Measurements from ENCODE around the gene D2HGDH. TPM values are rescaled to one million over a fixed set of nuclear protein-coding genes. Genes with fewer than 3 reads are reported as not detected.

Gene D2HGDH
- 11.9 TPM for total RNA-seq

DNA sequence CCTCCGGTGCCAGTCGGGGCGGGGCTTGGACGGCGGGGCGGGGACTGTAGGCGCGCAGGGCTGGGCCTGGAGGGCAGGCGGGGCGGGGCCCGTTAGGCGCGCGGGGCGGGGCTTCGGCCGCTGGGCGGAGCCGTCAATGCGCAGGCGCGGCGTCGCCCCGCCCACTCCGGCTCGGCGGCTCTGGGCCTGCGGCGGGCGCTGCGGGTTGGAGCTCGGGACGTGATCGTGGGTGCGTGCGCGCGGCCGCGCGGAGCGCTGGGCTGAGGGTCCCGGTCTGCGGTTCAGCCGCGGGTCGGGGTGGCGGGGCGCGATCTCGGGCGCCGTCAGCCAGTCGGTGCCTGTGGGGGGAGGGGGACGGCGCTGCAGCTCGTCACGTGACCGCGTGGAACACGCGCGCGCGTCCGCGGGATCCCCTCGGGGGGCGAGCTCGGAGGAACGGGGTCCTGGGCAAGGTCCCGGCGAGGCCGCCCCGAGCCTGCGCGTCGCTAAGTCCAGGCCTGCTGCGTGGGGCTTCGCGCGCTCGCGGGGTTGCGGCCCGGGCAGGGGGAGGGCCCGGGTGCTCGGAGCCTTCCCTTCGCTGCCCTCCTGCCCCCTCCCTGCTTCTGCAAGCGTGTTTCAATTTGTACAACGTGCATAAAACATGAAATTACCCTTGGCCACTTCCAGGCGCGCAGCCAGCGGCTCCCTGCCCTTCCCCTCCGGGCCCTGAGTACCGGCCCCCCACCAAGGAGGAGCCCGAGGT lies at the start of gene D2HGDH:
TSS of gene D2HGDH (plus strand) at position 164 of the 742 bp plus-strand sequence. CDS start 595 bp downstream, outside the sequence.

GRCh38 chr2:241686650-241687425 lies 47.6 kb upstream of the D2HGDH start, which contains the start of gene DTYMK:
Gene DTYMK, minus strand, starts transcription at chr2:241686815. Its CDS starts 32 bp downstream, at chr2:241686783.

GRCh38 chr2:241701399-241702154 lies 32.9 kb upstream of the D2HGDH start, which contains the start of gene ING5:
Gene ING5, plus strand, starts transcription at chr2:241702039. Its CDS starts 27 bp downstream, at chr2:241702066.

GRCh38 chr2:241776336-241777169 lies 42.1 kb downstream of the D2HGDH start, which contains the start of gene GAL3ST2:
Gene GAL3ST2, plus strand, starts transcription at chr2:241776822. Its CDS starts 134 bp downstream, at chr2:241776956.

DNA sequence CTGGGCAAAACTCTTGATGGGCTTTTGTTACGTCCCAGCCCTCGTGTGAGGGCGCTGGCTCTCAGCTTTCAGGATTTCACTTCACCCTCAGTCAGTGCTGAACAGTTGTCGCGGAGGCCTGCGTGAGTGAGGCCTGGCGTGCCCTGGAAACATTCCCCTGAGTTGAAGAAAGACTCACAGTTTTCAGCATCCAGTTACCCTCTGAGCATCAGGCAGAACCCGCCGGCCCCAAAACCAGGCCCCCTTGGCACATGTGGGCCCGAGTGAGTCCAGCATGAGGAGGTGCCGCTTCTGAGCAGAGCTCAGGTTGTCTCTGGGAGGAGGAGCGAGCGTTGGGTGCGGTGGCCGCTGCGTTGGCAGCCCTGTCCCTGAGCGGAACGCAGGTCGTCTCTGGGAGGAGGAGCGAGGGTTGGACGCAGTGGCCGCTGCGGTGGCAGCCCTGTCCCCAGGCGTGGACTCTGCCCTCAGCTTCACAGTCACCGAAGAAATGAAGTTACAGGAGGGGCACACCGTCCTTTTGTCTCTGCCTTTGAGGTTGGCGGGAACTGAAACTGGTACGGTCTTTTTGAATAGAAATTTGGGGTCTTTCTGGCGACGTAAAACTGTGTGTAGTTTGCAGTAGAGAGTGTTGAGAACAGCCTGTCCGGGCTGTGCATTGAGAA lies 74.4 kb downstream of the D2HGDH start, which contains the start of gene NEU4:
TSS of gene NEU4 (plus strand) at position 473 of the 662 bp plus-strand sequence. CDS start 5,292 bp downstream, outside the sequence.

Other genes with a start within 250 kb of the D2HGDH start
- 209 TPM for gene STK25, start 226.0 kb upstream of the D2HGDH start, total RNA-seq
- 19.4 TPM for gene BOK, start 175.9 kb upstream of the D2HGDH start, total RNA-seq
- 22.2 TPM for gene THAP4, start 97.5 kb upstream of the D2HGDH start, total RNA-seq
- gene ATG4B, start 96.9 kb upstream of the D2HGDH start, total RNA-seq = 72.6 TPM
- gene DTYMK, start 47.8 kb upstream of the D2HGDH start, total RNA-seq = 14.1 TPM
- gene ING5, start 32.6 kb upstream of the D2HGDH start, total RNA-seq = 47.9 TPM
- gene GAL3ST2, start 42.2 kb downstream of the D2HGDH start, total RNA-seq = 1.3 TPM
- 0.63 TPM for gene NEU4, start 74.6 kb downstream of the D2HGDH start, total RNA-seq
- gene PDCD1, start 124.3 kb downstream of the D2HGDH start, total RNA-seq = not detected
- gene RTP5, start 135.1 kb downstream of the D2HGDH start, total RNA-seq = 3.1 TPM

All from parietal lobe (tissue), 1 donor.